Nucleus accumbens (tissue), 56 donors: ENCODE measurements around the gene RAB6A.
"Not testable (repeated sequence)": the region's sequence is repeated elsewhere in the genome, so short reads cannot be mapped to it uniquely, and the experiment has no call there.

Source experiments
- DNase-seq, 56 donors: peaks; one replicate each; lab custom pipeline; 2025; lab: John Stamatoyannopoulos, UW

RAB6A gene

DNA sequence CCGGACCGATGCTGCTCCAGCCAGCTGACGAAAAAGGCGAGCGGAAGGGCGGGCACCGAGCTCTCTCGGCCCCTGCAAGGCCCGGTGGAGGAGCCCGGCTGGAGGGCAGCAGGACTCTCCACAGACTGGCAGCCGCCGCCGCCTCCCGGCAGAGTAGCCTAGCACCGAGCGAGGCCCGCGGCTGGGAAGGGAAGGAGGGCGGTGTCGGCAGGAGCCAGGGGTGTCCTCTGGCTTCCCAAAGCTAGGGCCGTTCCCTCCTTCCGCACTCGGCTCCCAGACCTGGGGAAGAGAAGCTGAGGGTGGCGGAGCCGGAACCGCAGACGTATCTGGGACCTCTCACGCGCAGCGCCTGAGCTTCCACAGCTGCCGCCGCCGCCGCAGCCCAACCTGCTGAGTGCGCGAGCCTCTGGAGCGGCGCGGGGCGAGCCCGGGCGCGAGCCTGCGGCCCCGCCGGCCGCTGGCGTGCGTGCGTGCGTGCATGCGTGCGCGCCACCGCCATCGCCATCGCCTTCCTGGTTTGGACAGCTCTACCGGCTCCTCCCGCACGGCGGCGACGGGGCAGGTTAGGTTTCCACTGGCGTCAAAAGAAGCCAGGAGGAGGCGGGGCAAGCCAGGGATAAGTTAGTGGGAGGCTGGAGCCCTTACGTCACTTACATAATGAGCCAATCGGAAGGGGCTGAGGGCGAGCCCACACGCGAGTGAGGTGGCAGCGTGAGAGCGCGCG is at the start of gene RAB6A:
RAB6A (minus strand) TSS at position 396 of the 724 bp plus-strand sequence. CDS start 439 bp downstream, outside the sequence.
- peak; percentile 81 to 100 (median 99) for DNase-seq

GRCh38 chr11:73810637-73811036 is 49.8 kb upstream of the RAB6A start:
- DNase-seq = no peak

DNA sequence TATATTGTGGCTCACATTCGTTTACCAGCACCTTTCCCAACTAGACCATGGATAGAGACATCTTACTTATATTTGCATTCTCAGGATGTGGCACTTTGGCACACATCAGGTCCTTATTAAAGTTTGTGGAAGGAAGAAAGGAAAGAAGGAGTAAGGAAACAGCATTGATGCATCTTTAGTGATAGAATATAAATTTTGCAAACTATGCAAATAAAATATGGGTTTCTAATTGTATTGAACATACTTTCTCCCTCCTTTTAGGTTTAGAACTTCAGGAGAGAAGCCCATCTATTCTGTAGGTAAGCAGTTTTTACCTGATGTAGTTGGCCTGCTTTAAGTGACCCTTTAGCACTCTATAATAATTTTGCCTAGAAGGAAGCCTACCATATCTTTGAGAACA is 47.2 kb upstream of the RAB6A start:
- no peak for DNase-seq

GRCh38 chr11:73804712-73805111 is 43.8 kb upstream of the RAB6A start:
- no peak for DNase-seq

GRCh38 chr11:73801136-73801535 is 40.3 kb upstream of the RAB6A start:
- DNase-seq = no peak

GRCh38 chr11:73800276-73800806 is 39.5 kb upstream of the RAB6A start:
- DNase-seq = no peak

GRCh38 chr11:73797457-73797856 is 36.6 kb upstream of the RAB6A start:
- DNase-seq = peak in 51 of 56 donors; percentile 11 to 85 (median 48)

- DNase-seq = peak in 53 of 56 donors; percentile 12 to 89 (median 71)
These were observed 35.2 kb upstream of the RAB6A start for GRCh38 chr11:73795925-73796632.

- no peak for DNase-seq
These were observed 31.7 kb upstream of the RAB6A start for GRCh38 chr11:73792584-73792983.

DNA sequence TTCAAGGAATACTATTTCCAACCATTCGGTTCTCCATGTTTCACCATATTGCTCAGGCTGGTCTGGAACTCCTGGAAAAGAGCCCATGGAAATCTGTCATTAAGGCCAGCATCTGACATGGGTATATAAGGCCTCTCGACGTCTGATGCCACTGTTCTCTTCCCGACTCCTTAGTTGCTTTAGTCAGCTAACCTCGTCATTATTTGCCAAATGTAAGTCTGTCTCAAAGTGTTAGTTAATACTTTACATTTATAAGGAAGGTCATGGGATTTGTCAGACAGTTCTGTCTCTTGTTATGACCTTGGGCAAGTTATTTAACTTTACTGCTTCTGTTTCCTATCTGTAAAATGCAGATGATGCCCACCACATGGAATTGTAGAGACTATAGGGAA is 28.4 kb upstream of the RAB6A start:
- DNase-seq = no peak

GRCh38 chr11:73787643-73788558 is 27.0 kb upstream of the RAB6A start, which contains the start of gene MRPL48:
Gene MRPL48 (plus strand): TSS chr11:73787874. CDS start chr11:73787972, 98 bp downstream.
- DNase-seq = peak in 55 of 56 donors; percentile 59 to 96 (median 82)

DNA sequence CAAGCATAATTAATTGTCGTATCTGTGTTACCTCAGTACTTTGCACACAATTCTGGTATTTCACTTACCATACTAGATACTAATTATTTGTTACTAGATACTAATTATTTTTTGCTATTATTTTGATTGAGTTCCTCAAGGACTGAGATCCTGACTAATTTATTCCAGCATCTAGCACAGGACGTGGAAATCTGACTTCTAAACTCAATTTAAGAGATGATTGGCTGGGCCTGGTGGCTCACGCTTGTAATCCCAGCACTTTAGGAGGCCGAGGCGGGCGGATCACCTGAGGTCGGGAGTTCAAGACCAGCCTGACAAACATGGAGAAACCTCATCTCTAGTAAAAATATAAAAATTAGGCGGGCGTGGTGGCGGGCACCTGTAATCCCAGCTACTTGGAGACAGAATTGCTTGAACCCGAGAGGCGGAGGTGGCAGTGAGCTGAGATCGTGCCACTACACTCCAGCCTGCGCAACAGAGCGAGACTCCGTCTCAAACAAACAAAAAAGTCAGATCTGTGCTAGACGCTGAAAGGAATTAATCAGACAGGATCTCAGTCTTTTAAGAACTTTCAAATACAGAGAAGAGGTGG is 26.3 kb upstream of the RAB6A start:
- peak in 11 of 56 donors; percentile 2 to 24 (median 7) for DNase-seq

DNA sequence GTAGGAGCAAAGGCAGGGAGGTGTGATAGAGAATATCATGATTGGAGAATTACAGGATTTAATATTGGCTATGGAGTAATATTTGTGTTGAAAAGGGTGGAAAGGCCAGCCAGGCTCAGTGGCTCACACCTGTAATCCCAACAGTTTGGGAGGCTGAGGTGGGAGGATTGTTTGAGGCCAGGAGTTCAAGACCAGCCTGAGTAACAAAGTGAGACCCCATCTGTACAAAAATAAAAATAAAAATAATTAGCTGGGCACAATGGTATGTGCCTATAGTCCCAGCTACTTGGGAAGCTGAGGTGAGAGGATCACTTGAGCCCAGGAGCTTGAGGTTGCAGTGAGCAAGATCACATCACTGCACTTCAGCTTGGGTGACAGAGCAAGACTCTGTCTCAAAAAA is 24.6 kb upstream of the RAB6A start:
- DNase-seq = not testable (repeated sequence)

DNA sequence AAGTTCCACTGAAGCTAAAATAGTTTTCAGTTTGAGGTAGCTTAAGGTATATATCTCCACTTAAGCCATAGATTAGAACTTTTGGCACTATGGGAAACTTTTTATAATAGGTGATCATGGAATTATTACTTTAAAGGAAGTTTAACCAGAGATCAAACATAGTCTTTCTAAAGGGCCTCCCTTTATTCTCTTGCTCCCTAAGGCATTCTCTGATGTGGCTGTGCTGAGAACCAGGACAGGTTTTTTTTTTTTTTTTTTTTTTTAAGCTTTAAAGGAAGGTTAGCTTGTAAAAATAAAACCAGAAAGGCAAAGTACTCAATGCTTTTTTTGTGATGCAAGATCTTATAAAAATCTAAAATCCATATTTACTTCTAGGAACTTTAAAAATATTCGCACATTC is 23.9 kb upstream of the RAB6A start:
- no peak for DNase-seq

DNA sequence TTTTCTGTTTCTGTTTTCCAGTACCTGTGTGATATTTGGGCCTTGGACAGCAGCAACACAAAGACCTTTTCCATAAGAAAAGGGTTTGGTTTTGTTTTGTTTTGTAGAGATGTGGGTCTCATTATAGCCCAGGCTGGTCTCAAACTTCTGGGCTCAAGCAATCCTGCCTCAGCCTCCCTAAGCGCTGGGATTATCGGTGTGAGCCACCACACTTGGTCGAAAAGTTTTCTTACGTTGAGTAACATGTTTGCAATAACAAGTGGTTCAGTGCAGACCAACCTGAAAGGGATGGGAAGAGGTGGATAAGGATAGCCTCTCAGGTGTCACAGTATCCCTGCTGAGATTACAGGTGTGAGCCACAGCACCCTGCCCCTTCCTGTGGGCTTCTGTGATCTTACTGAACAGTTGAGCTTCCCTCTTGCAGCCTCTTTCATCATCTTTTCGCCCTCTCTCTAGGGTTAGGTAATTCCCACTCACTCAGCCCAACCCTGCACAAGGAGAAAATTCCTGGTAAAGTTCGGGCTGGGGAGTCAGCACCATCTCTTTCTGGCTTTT is 23.3 kb upstream of the RAB6A start:
- DNase-seq = no peak

- DNase-seq = no peak
These were observed 22.7 kb upstream of the RAB6A start for GRCh38 chr11:73783483-73784020.

GRCh38 chr11:73781303-73781702 is 20.4 kb upstream of the RAB6A start:
- DNase-seq = no peak

- DNase-seq = peak; percentile 65 to 100 (median 99)
These were observed 18.4 kb upstream of the RAB6A start for GRCh38 chr11:73779084-73779902.

DNA sequence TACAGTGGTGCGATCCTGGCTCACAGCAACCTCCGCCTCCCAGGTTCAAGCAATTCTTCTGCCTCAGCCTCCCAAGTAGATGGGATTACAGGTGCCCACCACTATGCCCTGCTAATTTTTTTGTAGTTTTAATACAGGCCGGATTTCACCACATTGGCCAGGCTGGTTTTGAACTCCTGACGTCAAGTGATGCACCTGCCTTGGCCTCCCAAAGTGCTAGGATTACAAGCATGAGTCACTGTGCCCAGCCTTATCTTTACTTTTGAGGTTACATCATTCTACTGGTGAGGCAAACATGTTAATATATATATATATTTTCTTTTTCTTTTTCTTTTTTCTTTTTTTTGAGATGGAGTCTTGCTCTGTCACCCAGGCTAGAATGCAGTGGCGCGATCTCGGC is 9.9 kb upstream of the RAB6A start:
- DNase-seq = not testable (repeated sequence)
